Measurements from ENCODE around the gene KRTAP5-5.

- TF ChIP-seq POLR2AphosphoS5 (IDR thresholded peaks at IDR 0.05) (no peak), POLR2A (IDR thresholded peaks at IDR 0.05) (no peak), EP300 (IDR thresholded peaks at IDR 0.05) (no peak)
- TF ChIP-seq, protein P1, sequence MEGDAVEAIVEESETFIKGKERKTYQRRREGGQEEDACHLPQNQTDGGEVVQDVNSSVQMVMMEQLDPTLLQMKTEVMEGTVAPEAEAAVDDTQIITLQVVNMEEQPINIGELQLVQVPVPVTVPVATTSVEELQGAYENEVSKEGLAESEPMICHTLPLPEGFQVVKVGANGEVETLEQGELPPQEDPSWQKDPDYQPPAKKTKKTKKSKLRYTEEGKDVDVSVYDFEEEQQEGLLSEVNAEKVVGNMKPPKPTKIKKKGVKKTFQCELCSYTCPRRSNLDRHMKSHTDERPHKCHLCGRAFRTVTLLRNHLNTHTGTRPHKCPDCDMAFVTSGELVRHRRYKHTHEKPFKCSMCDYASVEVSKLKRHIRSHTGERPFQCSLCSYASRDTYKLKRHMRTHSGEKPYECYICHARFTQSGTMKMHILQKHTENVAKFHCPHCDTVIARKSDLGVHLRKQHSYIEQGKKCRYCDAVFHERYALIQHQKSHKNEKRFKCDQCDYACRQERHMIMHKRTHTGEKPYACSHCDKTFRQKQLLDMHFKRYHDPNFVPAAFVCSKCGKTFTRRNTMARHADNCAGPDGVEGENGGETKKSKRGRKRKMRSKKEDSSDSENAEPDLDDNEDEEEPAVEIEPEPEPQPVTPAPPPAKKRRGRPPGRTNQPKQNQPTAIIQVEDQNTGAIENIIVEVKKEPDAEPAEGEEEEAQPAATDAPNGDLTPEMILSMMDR (IDR thresholded peaks at IDR 0.05): no peak
Measured at GRCh38 chr11:1618231-1618630, 11.3 kb upstream of the KRTAP5-5 start.
